Testis (tissue), 2 donors: Measurements from ENCODE around the gene WDR48.

Experiments
- POLR2A ChIP-seq: fragments of 450-650 bp; IDR thresholded peaks from one replicate; pipeline ENCODE4 v1.6.1; 2017; ENCODE audit warnings: antibody characterized with exemption, mild to moderate bottlenecking, moderate library complexity
- TF ChIP-seq, protein P1 (sequence below), 3 experiments: fragments of 450-650 bp in 2 of 3; fragments of 200-600 bp in 1 of 3; sonication (generic) in 1 of 3; IDR thresholded peaks; one replicate each; pipeline ENCODE4 v1.5.1; 2016 to 2019; ENCODE audit warnings: antibody characterized with exemption in 3 of 3, mild to moderate bottlenecking in 2 of 3, moderate library complexity in 1 of 3

DNA sequence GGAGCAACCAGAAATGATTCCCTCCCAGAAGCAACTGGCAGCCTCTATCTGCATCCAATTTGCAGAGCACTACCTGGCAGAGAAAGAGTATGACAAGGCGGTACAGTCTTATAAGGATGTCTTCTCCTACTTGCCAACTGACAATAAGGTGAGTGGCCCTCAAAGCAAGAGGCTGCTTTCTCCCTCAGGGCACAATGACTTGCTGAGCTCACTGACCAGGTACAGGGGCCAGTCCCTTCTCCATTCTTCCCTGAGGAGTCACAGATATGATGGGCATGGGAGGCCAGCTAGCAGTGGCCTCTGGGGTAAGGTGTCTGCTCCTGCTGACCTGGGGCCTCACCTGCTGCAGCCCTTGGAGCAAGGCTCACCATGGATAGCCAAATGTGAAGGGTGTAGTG lies 81.3 kb downstream of the WDR48 start:
- TF ChIP-seq, protein P1, sequence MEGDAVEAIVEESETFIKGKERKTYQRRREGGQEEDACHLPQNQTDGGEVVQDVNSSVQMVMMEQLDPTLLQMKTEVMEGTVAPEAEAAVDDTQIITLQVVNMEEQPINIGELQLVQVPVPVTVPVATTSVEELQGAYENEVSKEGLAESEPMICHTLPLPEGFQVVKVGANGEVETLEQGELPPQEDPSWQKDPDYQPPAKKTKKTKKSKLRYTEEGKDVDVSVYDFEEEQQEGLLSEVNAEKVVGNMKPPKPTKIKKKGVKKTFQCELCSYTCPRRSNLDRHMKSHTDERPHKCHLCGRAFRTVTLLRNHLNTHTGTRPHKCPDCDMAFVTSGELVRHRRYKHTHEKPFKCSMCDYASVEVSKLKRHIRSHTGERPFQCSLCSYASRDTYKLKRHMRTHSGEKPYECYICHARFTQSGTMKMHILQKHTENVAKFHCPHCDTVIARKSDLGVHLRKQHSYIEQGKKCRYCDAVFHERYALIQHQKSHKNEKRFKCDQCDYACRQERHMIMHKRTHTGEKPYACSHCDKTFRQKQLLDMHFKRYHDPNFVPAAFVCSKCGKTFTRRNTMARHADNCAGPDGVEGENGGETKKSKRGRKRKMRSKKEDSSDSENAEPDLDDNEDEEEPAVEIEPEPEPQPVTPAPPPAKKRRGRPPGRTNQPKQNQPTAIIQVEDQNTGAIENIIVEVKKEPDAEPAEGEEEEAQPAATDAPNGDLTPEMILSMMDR (IDR thresholded peaks at IDR 0.05), result no peak
- TF ChIP-seq POLR2A, result no peak
